ENCODE data around the gene CNTNAP5. TPM values are rescaled to one million over a fixed set of nuclear protein-coding genes. Genes with fewer than 3 reads are reported as not detected.

CNTNAP5 gene
- total and polyA plus RNA-seq, 2 of the 4 experiments (the other 2 are of a cell fraction): not detected

GRCh38 chr2:124353656-124354055 is 328.6 kb downstream of the CNTNAP5 start:
- POLR2A ChIA-PET (ENCODE audit: unreplicated experiment): no interaction called here
- Histone ChIP-seq H2BK120ac (ENCODE audit: low read depth, low read length) (no peak overlapping the region), H3K79me1 (ENCODE audit: low read depth in 1 of 2, low read length in 2 of 2) (no peaks in the 10 kb centered on the region), H3K14ac (replicated peaks; ENCODE audit: low read depth, low read length) (no peak overlapping the region), H4K20me1 (ENCODE audit: insufficient read depth, low read length) (no peaks in the 10 kb centered on the region), H4K91ac (ENCODE audit: insufficient read depth, low read depth, low read length) (no peak overlapping the region), H3K27ac (ENCODE audit: insufficient read depth, low read length) (no peak overlapping the region), H3K9me1 (ENCODE audit: insufficient read depth, low read length) (no peaks in the 10 kb centered on the region), H3K9ac (ENCODE audit: low read depth, low read length) (no peak overlapping the region), H3K36me3 (ENCODE audit: control insufficient read depth, insufficient read depth, low read length) (no peaks in the 10 kb centered on the region), H3K27me3 (ENCODE audit: control insufficient read depth, insufficient read depth, low read length) (no peaks in the 10 kb centered on the region), H3K18ac (ENCODE audit: low read depth, low read length) (no peak overlapping the region), H2BK20ac (ENCODE audit: low read depth, low read length) (no peak overlapping the region), H3K4me1 (ENCODE audit: control insufficient read depth, insufficient read depth, low read length) (no peaks in the 10 kb centered on the region), H3K9me3 (ENCODE audit: control insufficient read depth, insufficient read depth, low read length) (peaks cover 6% of the 10 kb centered on the region), H4K5ac (ENCODE audit: low read depth, low read length) (no peak overlapping the region), H3K4ac (ENCODE audit: low read depth, low read length) (no peak overlapping the region), H2AK9ac (replicated peaks; ENCODE audit: low read depth, low read length, poor library complexity) (no peak overlapping the region), H3K56ac (ENCODE audit: extremely low read depth, insufficient read depth, low read length) (no peak overlapping the region), H3K23ac (ENCODE audit: low read depth, low read length) (no peak overlapping the region), H2BK5ac (ENCODE audit: low read depth, low read length, poor library complexity, severe bottlenecking) (no peak overlapping the region), H2BK15ac (ENCODE audit: low read depth, low read length) (no peak overlapping the region), H3K4me3 (ENCODE audit: insufficient read depth, low read depth, low read length) (no peak overlapping the region), H2AK5ac (ENCODE audit: low read depth, low read length) (no peak overlapping the region), H4K8ac (ENCODE audit: low read depth in 2 of 2, low read length in 2 of 2) (no peak overlapping the region), H2AFZ (replicated peaks; ENCODE audit: low read length, poor library complexity) (no peak overlapping the region), H3K4me2 (ENCODE audit: low read depth, low read length) (no peak overlapping the region)
- CTCF ChIA-PET: no interaction called here
- intact Hi-C loops (cut with micrococcal nuclease): no loop called here
- no peak for ATAC-seq (ENCODE audit: low read depth)
- no TSS peak for BruUV-seq (replicated peaks)
- TF ChIP-seq MAZ (IDR thresholded peaks at IDR 0.05; ENCODE audit: borderline replicate concordance, low read depth, low read length): no peak
- no peak for TF ChIP-seq SMC3 (IDR thresholded peaks at IDR 0.05; ENCODE audit: low read depth, low read length)
- no peak for TF ChIP-seq NFE2L2 (IDR thresholded peaks at IDR 0.05; ENCODE audit: low read depth, low read length)
- TF ChIP-seq MAFK (IDR thresholded peaks at IDR 0.05; ENCODE audit: low read depth, low read length): no peak
- TF ChIP-seq CEBPB (IDR thresholded peaks at IDR 0.05; ENCODE audit: low read depth, low read length): no peak
- no peak for TF ChIP-seq BHLHE40 (IDR thresholded peaks at IDR 0.05; ENCODE audit: low read depth, low read length)
- no peak for TF ChIP-seq FOS (IDR thresholded peaks at IDR 0.05; ENCODE audit: low read depth, low read length)
- TF ChIP-seq RFX5 (IDR thresholded peaks at IDR 0.05; ENCODE audit: low read depth, low read length): no peak
- TF ChIP-seq ELK1 (IDR thresholded peaks at IDR 0.05; ENCODE audit: borderline replicate concordance, low read depth, low read length): no peak
- TF ChIP-seq POLR2A (IDR thresholded peaks at IDR 0.05; ENCODE audit: low read depth, low read length): no peak
- TF ChIP-seq USF2 (IDR thresholded peaks at IDR 0.05; ENCODE audit: low read depth, low read length): no peak
- no peak for TF ChIP-seq MXI1 (IDR thresholded peaks at IDR 0.05; ENCODE audit: borderline replicate concordance, low read depth, low read length)
- in situ Hi-C loops (cut with MboI; ENCODE audit: low sequenced_read_pairs): no loop called here
- no peak for DNase-seq
- dilution Hi-C loops (cut with HindIII; ENCODE audit: low sequenced_read_pairs, unreplicated experiment): no loop called here

Data from IMR-90 (cell line).